ENCODE data around the gene GDI1. TPM values are rescaled to one million over a fixed set of nuclear protein-coding genes. Genes with fewer than 3 reads are reported as not detected.

GDI1 gene
- total RNA-seq, 1 donor from 2014 or later = 31.4 TPM

DNA sequence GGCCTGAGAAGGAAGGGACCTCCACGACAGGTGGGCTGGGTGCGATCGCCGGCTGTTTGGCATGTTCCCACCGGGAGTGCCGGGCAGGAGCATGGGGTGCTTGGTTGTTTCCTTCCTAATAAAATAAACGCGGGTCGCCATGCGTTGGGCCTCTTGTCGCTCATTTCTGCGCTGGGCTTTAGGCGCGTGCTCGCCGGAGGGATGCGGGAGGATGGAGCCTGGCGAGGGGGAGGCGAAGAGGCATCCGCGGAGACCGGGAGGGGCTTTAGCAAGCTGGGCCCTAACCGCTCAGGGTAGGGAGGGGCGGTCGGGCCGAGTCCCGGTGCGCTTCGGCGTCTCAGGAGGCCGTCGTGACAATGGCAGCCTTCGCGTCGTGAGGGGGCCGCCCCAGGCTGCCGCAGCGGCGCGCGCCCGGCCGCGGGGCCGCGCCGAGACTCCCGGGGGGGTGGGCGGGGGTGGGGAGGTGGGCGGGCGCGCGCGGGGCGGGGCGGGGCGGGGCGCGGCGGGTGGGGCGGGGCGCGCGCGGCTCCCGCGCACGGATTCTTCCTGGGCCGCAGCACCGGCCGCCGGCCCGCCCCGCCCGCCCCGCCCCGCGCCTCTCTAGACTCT, 476 bp upstream of the GDI1 start:
- DNase-seq (ENCODE audit: low spot score) = no peak
- peak; percentile 67 for ATAC-seq

DNA sequence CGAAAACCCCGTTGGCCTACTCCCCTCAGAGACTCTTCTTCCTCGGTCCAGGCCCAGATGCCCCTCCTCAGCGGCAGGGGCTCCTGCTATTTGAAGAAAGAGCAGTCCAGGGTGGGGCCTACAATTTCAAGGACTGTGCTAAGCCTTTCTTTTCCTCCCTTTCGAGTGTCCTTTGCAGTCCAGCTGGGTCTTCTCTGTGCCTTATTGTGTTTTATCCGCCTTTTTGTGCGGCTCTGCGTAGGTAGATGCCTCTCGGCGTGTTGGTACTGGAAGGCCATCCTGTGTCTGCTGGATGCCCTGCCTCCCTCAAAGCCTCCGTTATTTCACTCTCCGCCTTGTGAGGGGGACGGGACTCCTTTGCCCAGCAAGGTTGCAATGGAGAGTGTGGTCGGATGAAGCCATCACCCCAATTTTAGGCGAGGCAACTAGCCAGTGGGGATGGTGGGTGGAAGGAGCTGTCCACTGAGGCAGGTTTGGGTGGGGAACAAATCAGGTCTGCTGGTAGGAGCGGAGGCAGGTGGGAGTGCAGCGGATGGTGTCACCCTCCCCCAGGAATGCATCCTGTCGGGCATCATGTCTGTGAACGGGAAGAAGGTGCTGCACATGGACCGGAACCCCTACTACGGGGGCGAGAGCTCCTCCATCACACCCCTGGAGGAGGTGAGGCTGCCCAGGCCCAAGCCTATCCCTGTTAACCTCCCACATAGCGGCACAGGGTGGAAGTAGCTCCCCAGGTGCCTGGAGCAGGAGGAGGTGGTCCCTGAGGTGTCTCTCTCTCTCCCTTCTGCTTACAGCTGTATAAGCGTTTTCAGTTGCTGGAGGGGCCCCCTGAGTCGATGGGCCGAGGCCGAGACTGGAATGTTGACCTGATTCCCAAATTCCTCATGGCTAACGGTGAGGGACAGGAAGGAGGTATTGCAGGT, 1.3 kb downstream of the GDI1 start:
- no peak for ATAC-seq
- no peak for DNase-seq (ENCODE audit: low spot score)

DNA sequence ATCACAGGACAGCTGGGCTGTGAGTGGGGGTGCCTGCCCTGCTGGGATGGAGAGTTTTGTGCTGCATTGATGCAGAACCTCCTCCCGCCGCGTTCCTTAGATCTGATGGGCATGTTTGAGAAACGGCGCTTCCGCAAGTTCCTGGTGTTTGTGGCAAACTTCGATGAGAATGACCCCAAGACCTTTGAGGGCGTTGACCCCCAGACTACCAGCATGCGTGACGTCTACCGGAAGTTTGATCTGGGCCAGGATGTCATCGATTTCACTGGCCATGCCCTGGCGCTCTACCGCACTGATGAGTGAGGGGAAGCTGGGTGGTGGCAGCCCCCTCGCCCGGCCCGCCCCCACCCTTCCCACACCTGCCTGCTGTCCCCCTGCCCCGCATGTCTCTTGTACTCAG, 2.9 kb downstream of the GDI1 start:
- ATAC-seq = peak; percentile 43

DNA sequence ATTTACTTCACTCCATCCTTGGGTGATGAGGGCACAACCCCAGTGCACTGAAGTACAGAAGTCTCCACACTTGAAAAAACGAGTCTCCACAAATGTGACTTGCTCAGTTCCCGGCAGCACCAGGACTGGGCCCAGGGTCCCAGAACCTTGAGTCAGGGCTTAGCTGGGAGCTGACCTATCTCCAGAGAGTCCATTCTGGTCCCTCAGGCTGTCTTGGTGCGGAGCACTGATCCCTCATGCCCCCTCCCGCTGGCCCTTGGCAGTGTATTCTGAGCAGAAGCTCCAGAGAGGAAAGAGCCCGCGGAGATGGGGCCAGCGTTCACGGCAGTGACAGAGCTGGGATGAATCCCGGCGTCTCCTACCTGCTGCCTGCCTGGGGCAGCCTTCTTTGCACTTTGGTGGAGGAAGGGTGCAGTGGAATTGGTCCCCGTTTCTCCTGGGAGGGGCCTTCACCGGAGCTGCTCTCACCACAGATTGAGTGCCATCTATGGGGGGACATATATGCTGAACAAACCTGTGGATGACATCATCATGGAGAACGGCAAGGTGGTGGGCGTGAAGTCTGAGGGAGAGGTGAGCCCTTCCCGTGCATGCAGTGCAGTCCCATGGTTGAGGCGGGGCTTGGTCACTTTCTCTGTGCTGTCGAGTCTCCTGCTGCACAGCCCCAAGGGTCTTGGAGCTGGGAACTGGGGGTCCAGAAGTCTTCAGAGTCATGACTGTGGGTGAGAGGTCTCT, 3.8 kb downstream of the GDI1 start:
- DNase-seq (ENCODE audit: low spot score) (no peak), ATAC-seq (no peak)

More for the DNA sequence above, 2.9 kb downstream of the GDI1 start:
- DNase-seq (ENCODE audit: low spot score) = peak; percentile 61

DNA sequence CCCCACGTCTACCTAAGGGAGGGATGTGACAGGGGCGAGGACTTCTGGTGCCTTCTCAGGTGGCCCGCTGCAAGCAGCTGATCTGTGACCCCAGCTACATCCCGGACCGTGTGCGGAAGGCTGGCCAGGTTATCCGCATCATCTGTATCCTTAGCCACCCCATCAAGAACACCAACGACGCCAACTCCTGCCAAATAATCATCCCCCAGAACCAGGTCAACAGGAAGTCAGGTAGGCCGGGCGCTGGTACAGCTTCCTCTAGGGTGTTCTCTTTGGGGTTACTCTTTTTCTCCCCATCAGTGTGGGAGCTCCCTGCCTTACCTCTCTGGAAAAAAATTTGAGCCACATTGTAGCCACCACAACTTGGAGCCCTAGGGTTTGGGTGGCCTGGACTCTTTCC, 4.6 kb downstream of the GDI1 start:
- DNase-seq (ENCODE audit: low spot score) (no peak), ATAC-seq (no peak)

DNA sequence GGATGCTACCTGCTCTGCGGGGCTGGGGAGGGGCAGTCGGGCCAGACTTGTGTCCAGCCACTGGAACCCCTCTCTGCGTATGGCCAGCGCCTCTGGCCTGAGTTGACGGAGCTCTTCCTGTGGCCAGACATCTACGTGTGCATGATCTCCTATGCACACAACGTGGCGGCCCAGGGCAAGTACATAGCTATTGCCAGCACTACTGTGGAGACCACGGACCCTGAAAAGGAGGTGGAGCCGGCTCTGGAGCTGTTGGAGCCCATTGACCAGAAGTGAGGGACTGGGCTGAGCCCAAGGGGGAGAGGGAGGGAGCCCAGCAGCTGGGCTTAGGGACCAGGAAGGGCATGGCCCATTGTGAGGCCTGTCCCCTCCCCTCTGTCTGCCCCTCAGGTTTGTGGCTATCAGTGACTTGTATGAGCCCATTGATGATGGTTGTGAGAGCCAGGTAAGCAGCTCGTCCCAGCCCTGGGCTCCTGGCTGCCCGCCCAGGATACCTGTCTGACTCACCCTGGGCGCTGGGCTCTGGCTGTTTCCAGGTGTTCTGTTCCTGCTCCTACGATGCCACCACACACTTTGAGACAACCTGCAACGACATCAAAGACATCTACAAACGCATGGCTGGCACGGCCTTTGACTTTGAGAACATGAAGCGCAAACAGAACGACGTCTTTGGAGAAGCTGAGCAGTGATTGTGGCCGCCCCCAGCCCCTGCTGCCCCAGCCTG, 5.2 kb downstream of the GDI1 start:
- ATAC-seq (no peak), DNase-seq (ENCODE audit: low spot score) (no peak)

DNA sequence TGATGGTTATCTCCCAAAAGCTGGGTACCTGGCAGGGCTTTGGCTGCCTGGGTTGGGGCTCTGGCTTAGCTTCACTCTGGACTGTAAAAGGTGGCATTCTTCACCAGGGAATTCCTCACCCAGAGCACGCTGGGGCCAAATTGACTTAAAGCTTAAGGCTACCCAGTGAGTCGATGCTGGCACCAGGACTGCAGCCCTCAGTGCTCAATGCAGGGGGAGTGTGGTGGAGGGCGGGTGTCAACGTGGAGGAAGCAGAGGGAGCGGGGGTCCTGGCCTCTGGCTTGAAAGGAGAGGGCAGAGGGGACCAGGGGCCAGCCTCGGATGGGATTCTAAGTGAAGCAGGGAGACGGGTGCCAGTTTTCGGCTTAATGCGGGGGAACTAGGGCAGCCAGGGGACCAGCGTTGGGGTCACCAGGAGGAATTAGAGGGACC, 6.5 kb downstream of the GDI1 start:
- no peak for DNase-seq (ENCODE audit: low spot score)

DNA sequence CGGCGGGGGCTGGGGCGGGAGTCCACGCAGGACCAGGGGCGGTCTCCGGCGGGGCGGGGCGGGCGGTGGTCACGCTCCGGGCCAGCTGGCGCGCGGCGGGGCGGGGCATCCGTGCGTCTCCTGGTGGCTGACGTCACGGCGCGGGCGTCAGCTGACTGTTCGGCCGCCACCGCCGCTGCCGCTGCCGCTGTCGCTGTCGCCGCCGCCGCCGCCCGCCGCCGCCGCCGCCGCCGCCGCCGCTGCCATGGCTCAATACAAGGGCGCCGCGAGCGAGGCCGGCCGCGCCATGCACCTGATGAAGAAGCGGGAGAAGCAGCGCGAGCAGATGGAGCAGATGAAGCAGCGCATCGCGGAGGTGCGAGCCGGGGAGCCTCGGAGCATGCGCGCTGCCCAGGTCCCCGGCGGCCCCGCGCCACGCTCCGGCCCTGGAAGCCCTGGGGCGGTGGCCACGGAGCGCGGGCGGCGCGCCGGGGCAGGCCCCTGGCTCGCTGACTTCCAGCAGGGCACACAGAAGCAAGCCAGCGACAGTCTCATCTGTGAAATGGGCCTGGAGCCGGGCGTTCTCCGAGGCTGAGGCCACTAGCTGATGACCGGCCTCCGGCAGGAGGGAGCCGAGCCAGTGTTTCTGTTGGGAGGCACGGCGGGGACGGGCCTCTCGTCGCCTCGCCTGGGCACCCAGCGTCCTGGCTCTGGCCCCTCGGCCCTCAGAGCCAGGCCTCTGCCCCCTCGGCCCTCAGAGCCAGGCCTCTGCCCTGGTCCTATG, 7.2 kb downstream of the GDI1 start, which contains the start of gene FAM50A:
TSS of gene FAM50A (plus strand) at position 150 of the 763 bp plus-strand sequence. CDS start at position 245, 95 bp downstream.
- peak; percentile 76 for DNase-seq (ENCODE audit: low spot score)
- peak; percentile 91 for ATAC-seq

More for the DNA sequence above, 6.5 kb downstream of the GDI1 start:
- peak; percentile 6 for ATAC-seq

DNA sequence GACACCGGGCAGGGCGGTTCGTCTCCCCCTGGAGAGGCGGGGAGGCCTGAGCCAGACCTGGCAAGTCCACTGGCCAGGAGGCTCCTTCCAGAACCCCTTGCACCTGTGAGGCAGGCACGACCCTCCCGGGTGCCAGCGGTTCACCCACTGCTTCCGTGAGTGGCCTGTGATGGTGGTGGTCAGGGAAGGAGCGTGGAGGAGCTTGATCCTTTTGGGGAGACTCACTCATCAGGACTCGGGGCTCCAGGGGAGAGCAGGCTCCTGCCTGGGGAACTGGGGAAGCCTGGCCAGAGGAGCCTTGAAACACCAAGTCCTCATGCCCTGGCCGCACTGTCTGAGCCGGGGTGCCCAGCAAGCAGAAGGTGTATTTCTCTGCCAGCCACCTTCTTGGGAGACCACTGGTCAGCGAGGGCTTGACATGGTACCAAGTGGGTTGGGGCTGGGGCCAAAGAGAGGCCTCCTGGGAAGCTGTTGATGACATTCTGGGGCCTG, 7.8 kb downstream of the GDI1 start:
- ATAC-seq (peak; percentile 3), DNase-seq (ENCODE audit: low spot score) (no peak)

DNA sequence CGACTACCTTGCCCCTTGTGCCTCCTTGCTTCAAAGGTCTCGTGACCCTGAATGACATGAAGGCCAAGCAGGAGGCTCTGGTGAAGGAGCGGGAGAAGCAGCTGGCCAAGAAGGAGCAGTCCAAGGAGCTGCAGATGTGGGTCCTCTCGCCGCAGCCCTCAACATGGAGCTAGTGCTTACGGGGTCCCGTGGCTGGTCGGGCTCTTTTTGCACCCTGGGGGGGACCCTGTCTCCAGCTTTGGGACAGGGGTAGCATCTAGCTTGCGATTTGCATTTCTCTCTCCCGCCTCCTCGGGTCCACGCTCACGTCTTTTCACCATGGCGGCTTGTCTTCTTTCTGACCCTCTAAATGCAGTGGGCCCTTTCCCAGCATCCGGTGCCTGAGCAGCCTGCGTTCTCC, 8.8 kb downstream of the GDI1 start:
- no peak for ATAC-seq
- no peak for DNase-seq (ENCODE audit: low spot score)

DNA sequence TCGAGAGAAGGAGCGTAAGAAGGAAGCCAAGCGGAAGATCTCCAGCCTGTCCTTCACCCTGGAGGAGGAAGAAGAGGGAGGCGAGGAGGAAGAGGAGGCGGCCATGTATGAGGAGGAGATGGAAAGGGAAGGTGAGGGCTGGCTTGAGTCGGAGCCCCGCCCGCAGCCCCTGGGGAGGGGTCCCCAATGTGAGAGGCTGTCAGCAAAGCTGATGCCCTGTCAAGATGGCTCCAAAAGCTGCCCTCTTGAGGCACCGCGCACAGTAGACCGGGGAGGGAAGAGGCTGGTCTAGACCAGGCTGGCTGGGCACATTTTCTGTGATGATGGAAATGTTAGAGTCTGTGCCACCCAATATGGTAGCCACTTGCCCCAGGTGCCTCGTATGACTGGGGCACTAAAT, 9.5 kb downstream of the GDI1 start:
- ATAC-seq = no peak

DNA sequence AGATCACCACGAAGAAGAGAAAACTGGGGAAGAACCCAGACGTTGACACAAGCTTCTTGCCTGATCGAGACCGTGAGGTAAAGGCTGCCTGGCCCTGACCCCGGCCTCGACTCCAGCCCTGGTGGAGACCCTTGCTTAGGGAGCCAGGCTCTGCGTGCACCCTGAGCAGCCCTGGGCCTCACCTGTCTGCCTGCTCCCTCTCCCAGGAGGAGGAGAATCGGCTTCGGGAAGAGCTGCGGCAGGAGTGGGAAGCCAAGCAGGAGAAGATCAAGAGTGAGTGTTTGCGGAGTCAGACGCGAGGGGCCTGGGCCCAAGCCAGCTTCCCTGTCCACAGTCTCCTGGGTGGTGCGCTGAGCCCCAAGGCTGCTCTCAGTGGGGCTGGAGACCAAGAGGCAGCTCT, 11.5 kb downstream of the GDI1 start:
- ATAC-seq (no peak), DNase-seq (ENCODE audit: low spot score) (no peak)

More for the DNA sequence above, 9.5 kb downstream of the GDI1 start:
- DNase-seq (ENCODE audit: low spot score) = no peak

DNA sequence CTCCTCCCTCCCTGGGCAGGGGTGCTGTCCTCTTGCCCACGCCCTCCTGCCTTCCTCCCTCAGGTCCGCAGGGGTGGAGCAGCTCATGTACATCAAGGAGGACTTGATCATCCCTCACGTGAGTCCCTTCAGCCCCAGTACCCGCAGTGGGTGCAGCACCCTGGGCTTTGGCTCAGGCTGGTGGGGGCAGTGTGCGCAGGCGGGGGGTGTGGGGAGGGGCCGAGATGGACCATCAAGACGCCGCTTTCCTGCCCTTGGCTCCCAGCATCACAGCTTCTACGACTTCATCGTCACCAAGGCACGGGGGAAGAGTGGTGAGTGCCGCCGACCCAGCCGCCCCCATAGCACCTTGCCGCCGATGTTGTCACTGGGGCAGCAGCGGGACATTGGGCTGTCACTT, 12.7 kb downstream of the GDI1 start:
- ATAC-seq = no peak
- no peak for DNase-seq (ENCODE audit: low spot score)

DNA sequence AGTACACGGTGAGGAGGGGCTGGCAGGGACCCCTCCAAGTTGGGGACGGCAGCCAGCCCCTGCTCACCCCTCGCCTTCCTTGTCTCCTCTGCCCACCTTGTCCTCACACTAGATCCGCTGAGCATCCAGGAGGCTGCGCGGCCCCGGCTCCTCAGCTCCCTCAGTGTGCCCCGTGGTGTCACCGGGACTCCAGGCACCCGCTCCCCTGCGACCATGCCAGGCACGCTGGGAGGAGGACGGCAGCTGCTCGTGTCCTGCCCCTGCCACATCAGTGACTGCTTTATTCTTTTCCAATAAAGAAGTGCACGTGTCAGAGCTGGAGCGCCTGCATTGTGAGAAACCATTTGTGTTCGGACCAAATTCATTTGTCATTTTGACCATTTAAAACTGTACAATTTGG, 13.4 kb downstream of the GDI1 start:
- ATAC-seq (no peak), DNase-seq (ENCODE audit: low spot score) (no peak)

DNA sequence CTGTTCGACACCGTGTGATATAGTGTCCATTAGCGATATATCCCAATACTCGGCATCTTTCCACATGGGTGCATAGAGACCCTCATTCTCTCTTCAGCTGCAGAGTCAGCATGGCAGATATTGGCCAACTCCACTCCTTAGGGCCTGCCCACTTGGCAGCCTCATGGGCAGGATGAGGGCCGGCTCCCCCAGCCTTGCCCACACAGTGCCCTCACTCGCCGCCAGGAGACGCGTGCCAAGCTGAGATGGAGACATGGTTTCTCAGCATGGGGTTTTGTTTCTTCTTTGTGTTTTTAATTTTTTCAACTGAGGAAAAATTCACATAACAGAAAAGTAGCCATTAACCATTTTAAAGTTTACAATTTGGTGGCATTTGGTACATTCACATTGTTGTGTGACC, 15.9 kb downstream of the GDI1 start:
- no peak for ATAC-seq
- DNase-seq (ENCODE audit: low spot score) = no peak

DNA sequence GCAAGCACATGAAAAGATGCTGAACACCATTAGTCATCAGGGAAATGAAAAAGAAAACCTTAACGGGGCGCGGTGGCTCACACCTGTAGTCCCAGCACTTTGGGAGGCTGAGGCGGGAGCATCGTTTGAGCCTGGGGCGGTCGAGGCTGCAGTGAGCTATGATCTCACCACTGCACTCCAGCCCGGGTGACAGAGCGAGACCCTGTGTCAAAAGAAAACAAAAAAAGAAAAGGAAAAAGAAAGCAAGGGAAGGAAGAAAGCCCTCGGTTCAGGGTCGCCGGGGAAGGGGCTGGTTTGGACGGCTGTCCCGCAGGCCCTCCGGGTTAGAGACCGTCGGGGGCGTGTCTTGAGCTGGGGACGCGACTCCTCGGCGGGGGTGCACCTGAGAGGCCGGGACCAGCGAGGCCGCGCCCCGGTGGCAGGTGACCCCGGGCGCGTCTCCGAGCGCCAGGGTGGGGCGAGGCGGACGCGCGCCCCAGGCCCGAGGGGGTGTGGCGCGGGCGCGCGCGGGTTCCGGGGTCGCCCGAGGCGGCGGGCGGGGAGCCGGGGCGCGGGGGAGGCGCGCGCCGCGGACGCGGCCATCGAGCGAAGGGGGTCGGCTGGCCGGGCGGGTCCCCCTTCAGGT, 20.6 kb downstream of the GDI1 start:
- ATAC-seq = peak; percentile 74
- no peak for DNase-seq (ENCODE audit: low spot score)

DNA sequence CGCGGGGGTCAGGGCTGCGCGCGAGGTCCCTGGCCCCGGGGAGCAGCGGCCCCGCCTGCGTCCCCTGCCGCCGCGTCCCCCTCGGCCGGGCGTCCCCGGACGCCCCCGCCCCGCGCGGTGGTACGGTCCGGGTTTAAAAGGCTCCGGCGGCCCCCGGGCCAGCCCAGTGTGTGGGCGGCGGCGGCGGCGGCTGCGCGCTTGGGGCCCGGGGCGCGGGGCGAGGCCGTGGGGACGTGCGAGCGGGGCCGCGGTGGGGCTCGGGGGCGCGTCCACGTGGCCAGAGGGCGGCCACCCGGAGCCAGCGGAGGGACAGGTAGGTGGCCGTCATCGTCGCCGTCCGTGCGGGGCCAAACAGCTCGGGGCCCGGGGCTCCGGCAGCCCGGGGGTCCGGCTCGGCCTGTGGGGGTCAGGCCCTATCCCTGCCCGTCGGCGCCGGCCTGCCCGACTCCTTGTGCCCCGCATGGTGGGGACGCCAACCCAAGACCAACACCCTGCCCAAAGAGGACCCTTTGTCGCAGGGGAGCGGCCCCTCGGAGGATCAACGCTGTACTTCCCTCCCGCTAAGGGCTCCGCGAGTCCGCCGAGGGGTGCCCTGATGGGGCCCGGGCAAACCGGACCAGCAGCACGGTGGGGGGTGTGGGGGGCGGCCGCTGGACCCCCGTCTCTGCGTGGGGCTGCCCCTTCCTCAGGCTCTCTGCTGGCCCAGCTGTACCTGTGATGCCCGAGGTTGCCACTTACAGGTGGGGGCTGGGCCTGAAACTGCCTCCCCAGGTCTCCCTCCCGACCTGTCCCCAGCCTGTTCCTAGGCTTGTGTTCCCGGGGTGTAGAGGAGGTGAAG, 21.4 kb downstream of the GDI1 start, which contains the start of gene PLXNA3:
TSS of gene PLXNA3 (plus strand) at position 166 of the 838 bp plus-strand sequence. CDS start 1,903 bp downstream, outside the sequence.
- DNase-seq (ENCODE audit: low spot score) (no peak), ATAC-seq (peak; percentile 82)

All from left lobe of liver (tissue), 2 donors.